Neural progenitor cell (in vitro differentiated cells): ENCODE data around the gene MUC6. TPM values are rescaled to one million over a fixed set of nuclear protein-coding genes. Genes with fewer than 3 reads are reported as not detected.

Experiments
- DNase-seq: peaks from one replicate; pipeline ENCODE4 v3.0.0-alpha.2; 2016; ENCODE audit warnings: low spot score
- H2AFZ ChIP-seq: fragments of 200-600 bp; sonication (generic); replicated peaks from 2 replicates; pipeline ENCODE4 v1.6.1; 2016; ENCODE audit warnings: antibody characterized with exemption
- H3F3A ChIP-seq: fragments of 200-600 bp; sonication (generic); 2 replicates; pipeline ENCODE4 v1.6.1; 2016; ENCODE audit warnings: antibody characterized with exemption, low read depth
- H3K27ac ChIP-seq: fragments of 200-600 bp; sonication (generic); 2 replicates; pipeline ENCODE4 v1.5.1; 2016; ENCODE audit warnings: mild to moderate bottlenecking
- H3K27me3 ChIP-seq: fragments of 200-600 bp; sonication (generic); 2 replicates; pipeline ENCODE4 v1.6.1; 2016; ENCODE audit warnings: mild to moderate bottlenecking, moderate library complexity
- H3K36me3 ChIP-seq: fragments of 200-600 bp; sonication (generic); 2 replicates; pipeline ENCODE4 v1.5.1; 2016
- H3K4me1 ChIP-seq: fragments of 200-600 bp; sonication (generic); 2 replicates; pipeline ENCODE4 v1.6.1; 2016; ENCODE audit warnings: mixed run types
- H3K4me2 ChIP-seq: fragments of 200-600 bp; sonication (generic); 2 replicates; pipeline ENCODE4 v1.6.1; 2016
- H3K4me3 ChIP-seq: fragments of 200-600 bp; sonication (generic); 2 replicates; pipeline ENCODE4 v1.5.1; 2016
- H3K79me2 ChIP-seq: fragments of 200-600 bp; sonication (generic); 2 replicates; pipeline ENCODE4 v1.6.1; 2016; ENCODE audit warnings: low read depth
- H3K9ac ChIP-seq: fragments of 200-600 bp; sonication (generic); 2 replicates; pipeline ENCODE4 v1.6.1; 2016
- H3K9me3 ChIP-seq: fragments of 200-600 bp; sonication (generic); 2 replicates; pipeline ENCODE4 v1.5.1; 2016; ENCODE audit warnings: low read depth
- H4K20me1 ChIP-seq: fragments of 200-600 bp; sonication (generic); 2 replicates; pipeline ENCODE4 v1.6.1; 2016; ENCODE audit warnings: low read depth
- H3K27ac Mint-ChIP-seq: 3 replicates; pipeline ENCODE4 v1.8.0; 2021; ENCODE audit warnings: mixed read lengths
- H3K27me3 Mint-ChIP-seq: 2 replicates; pipeline ENCODE4 v1.8.0; 2022; ENCODE audit warnings: low read depth, mild to moderate bottlenecking, inconsistent platforms, moderate library complexity, mixed read lengths; ENCODE audit not compliant: insufficient read depth
- H3K36me3 Mint-ChIP-seq: 3 replicates; pipeline ENCODE4 v1.8.0; 2021; ENCODE audit warnings: mixed read lengths
- H3K4me1 Mint-ChIP-seq: 3 replicates; pipeline ENCODE4 v1.8.0; 2021; ENCODE audit warnings: mixed read lengths
- H3K4me3 Mint-ChIP-seq: 3 replicates; pipeline ENCODE4 v1.8.0; 2021; ENCODE audit warnings: mild to moderate bottlenecking, moderate library complexity, mixed read lengths
- H3K9me3 Mint-ChIP-seq: 3 replicates; pipeline ENCODE4 v1.8.0; 2020; ENCODE audit warnings: mixed read lengths
- EZH2 ChIP-seq: fragments of 200-600 bp; sonication (generic); IDR thresholded peaks from 2 replicates; pipeline ENCODE4 v1.6.1; 2017; ENCODE audit warnings: antibody characterized with exemption, mild to moderate bottlenecking, moderate library complexity
- EZH2phosphoT487 ChIP-seq: fragments of 200-600 bp; sonication (generic); IDR thresholded peaks from 2 replicates; pipeline ENCODE4 v1.6.1; 2017; ENCODE audit warnings: antibody characterized with exemption
- total RNA-seq: library from RNA; depleted of rRNA; stranded (reverse); fragments of >200 nt; gene quantifications from 2 replicates; pipeline ENCODE4 v1.2.3, GENCODE V29; 2015; ENCODE audit warnings: low replicate concordance
- TF ChIP-seq, protein P1 (sequence below): fragments of 200-600 bp; sonication (generic); IDR thresholded peaks from 2 replicates; pipeline ENCODE4 v1.5.1; 2017; ENCODE audit warnings: antibody characterized with exemption, mild to moderate bottlenecking

MUC6 gene
- total RNA-seq, 1 donor from 2014 or later, result not detected

DNA sequence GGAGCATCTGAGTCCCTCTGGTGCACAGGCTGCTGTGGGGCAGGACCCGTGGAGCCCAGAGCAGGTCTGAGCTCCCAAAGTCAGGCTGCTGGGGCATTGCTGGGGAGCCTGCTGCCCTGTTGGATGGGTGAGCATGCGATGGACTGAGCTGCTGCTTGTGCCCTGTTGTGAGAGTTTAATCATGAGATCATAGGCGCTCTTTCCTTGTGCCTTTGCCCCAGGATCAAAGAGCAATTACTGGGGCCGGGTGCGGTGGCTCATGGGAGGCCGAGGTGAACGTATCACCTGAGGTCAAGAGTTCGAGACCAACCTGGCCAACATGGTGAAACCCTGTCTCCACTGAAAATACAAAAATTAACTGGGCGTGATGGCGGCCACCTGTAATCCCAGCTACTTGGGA, 37.5 kb downstream of the MUC6 start:
- H3F3A ChIP-seq, result no peaks in the 10 kb centered on the region
- Mint-ChIP-seq H3K27me3 (peaks cover 12% of the 10 kb centered on the region), H3K27ac (no peak overlapping the region), H3K9me3 (no peaks in the 10 kb centered on the region), H3K4me3 (no peak overlapping the region), H3K36me3 (peaks cover 26% of the 10 kb centered on the region), H3K4me1 (peaks cover 12% of the 10 kb centered on the region)
- H3K27me3 ChIP-seq, result no peaks in the 10 kb centered on the region
- H3K4me3 ChIP-seq, result no peak overlapping the region
- peaks cover 25% of the 10 kb centered on the region for H4K20me1 ChIP-seq
- no peak overlapping the region for H3K4me2 ChIP-seq
- H3K27ac ChIP-seq, result no peak overlapping the region
- TF ChIP-seq EZH2phosphoT487 (no peak), EZH2 (no peak)
- TF ChIP-seq, protein P1, sequence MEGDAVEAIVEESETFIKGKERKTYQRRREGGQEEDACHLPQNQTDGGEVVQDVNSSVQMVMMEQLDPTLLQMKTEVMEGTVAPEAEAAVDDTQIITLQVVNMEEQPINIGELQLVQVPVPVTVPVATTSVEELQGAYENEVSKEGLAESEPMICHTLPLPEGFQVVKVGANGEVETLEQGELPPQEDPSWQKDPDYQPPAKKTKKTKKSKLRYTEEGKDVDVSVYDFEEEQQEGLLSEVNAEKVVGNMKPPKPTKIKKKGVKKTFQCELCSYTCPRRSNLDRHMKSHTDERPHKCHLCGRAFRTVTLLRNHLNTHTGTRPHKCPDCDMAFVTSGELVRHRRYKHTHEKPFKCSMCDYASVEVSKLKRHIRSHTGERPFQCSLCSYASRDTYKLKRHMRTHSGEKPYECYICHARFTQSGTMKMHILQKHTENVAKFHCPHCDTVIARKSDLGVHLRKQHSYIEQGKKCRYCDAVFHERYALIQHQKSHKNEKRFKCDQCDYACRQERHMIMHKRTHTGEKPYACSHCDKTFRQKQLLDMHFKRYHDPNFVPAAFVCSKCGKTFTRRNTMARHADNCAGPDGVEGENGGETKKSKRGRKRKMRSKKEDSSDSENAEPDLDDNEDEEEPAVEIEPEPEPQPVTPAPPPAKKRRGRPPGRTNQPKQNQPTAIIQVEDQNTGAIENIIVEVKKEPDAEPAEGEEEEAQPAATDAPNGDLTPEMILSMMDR, result no peak
- no peaks in the 10 kb centered on the region for H3K79me2 ChIP-seq
- no peak for DNase-seq
- H3K4me1 ChIP-seq, result no peaks in the 10 kb centered on the region
- no peaks in the 10 kb centered on the region for H3K36me3 ChIP-seq
- H3K9me3 ChIP-seq, result no peaks in the 10 kb centered on the region
- H2AFZ ChIP-seq, result no peak overlapping the region
- H3K9ac ChIP-seq, result no peak overlapping the region

DNA sequence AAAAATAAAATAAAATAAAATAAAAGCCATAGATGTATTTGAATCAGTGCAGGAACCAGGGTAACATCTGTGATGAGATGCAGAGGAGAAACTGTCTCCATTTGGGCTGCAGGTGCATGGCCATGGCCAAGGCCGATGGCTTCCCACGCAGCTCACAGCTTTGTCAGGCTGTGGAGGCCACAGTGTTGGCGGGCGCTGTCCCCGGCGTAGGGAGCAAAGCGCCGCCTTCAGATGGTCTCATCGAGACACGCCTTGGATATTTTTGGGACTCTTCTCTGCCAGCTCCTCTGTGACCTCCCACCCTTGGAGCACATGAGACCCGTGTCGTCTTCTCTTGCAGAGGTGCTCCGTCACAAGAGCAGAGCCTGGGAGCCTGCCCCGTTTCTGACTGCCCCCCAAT, 38.6 kb downstream of the MUC6 start:
- H3K9me3 Mint-ChIP-seq, result no peaks in the 10 kb centered on the region
- H3K27me3 Mint-ChIP-seq, result peaks cover 12% of the 10 kb centered on the region
- DNase-seq, result no peak
- H3K36me3 Mint-ChIP-seq, result peaks cover 21% of the 10 kb centered on the region
- no peak overlapping the region for H3K4me3 ChIP-seq
- no peak overlapping the region for H3K4me2 ChIP-seq
- no peak overlapping the region for H2AFZ ChIP-seq
- H3K4me1 Mint-ChIP-seq, result peaks cover 12% of the 10 kb centered on the region
- H3K79me2 ChIP-seq, result no peaks in the 10 kb centered on the region
- H3F3A ChIP-seq, result no peaks in the 10 kb centered on the region
- no peak overlapping the region for H3K27ac ChIP-seq
- peaks cover 20% of the 10 kb centered on the region for H4K20me1 ChIP-seq
- no peaks in the 10 kb centered on the region for H3K4me1 ChIP-seq
- H3K36me3 ChIP-seq, result no peaks in the 10 kb centered on the region
- no peaks in the 10 kb centered on the region for H3K27me3 ChIP-seq
- no peaks in the 10 kb centered on the region for H3K9me3 ChIP-seq
- H3K4me3 Mint-ChIP-seq, result no peak overlapping the region
- no peak overlapping the region for H3K9ac ChIP-seq
- TF ChIP-seq EZH2phosphoT487, result no peak
- TF ChIP-seq EZH2, result no peak
- TF ChIP-seq, protein P1, result no peak
- H3K27ac Mint-ChIP-seq, result no peak overlapping the region

DNA sequence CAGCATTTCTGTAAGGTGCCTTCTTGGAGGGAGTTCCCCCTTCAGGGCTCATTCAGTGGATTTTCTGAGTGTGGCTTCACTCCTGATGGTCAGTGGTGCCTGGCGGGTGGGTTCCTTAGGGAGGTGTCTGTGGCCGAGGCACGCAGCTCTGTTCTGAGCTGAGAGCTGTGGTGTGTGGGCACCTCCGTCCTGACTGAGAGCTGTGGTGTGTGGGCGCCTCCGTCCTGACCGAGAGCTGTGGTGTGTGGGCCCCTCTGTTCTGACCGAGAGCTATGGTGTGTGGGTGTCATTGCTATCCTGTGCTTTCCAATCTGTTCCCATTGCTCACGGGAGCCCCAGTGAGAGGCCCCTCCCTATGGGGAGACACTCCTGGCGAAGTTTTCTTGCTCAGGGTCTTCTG, 39.8 kb downstream of the MUC6 start:
- H3K4me2 ChIP-seq, result no peak overlapping the region
- H4K20me1 ChIP-seq, result peaks cover 15% of the 10 kb centered on the region
- peaks cover 12% of the 10 kb centered on the region for H3K4me1 Mint-ChIP-seq
- no peaks in the 10 kb centered on the region for H3K4me1 ChIP-seq
- H3K4me3 ChIP-seq, result no peak overlapping the region
- no peaks in the 10 kb centered on the region for H3K9me3 ChIP-seq
- TF ChIP-seq EZH2phosphoT487 (no peak), EZH2 (no peak)
- TF ChIP-seq, protein P1, result no peak
- H3K27ac Mint-ChIP-seq, result no peak overlapping the region
- no peaks in the 10 kb centered on the region for H3K27me3 ChIP-seq
- H2AFZ ChIP-seq, result no peak overlapping the region
- no peak overlapping the region for H3K9ac ChIP-seq
- H3K36me3 Mint-ChIP-seq, result peaks cover 21% of the 10 kb centered on the region
- H3K9me3 Mint-ChIP-seq, result no peaks in the 10 kb centered on the region
- H3F3A ChIP-seq, result no peaks in the 10 kb centered on the region
- no peak overlapping the region for H3K4me3 Mint-ChIP-seq
- H3K79me2 ChIP-seq, result no peaks in the 10 kb centered on the region
- H3K27ac ChIP-seq, result no peak overlapping the region
- DNase-seq, result no peak
- peaks cover 12% of the 10 kb centered on the region for H3K27me3 Mint-ChIP-seq
- H3K36me3 ChIP-seq, result no peaks in the 10 kb centered on the region
